Measurements from ENCODE around the gene TTLL11.

Gene TTLL11

GRCh38 chr9:122109035-122109813 is 16.1 kb upstream of the TTLL11 start:
- DNase-seq: no peak

- DNase-seq: no peak
Measured at GRCh38 chr9:122107291-122107805, 14.2 kb upstream of the TTLL11 start.

GRCh38 chr9:122106576-122106975 is 13.5 kb upstream of the TTLL11 start:
- no peak for DNase-seq

- no peak for DNase-seq
Measured at GRCh38 chr9:122103985-122104384, 10.9 kb upstream of the TTLL11 start.

GRCh38 chr9:122102156-122102555 is 9.0 kb upstream of the TTLL11 start:
- DNase-seq: no peak

GRCh38 chr9:122100756-122101155 is 7.6 kb upstream of the TTLL11 start:
- DNase-seq: no peak

GRCh38 chr9:122099271-122099869 is 6.3 kb upstream of the TTLL11 start:
- peak; percentile 86 for DNase-seq

GRCh38 chr9:122097679-122098315 is 4.7 kb upstream of the TTLL11 start:
- no peak for DNase-seq

- no peak for DNase-seq
Measured at GRCh38 chr9:122096620-122097415, 3.7 kb upstream of the TTLL11 start.

GRCh38 chr9:122095010-122095767 is 2.1 kb upstream of the TTLL11 start:
- DNase-seq: peak; percentile 65

GRCh38 chr9:122091682-122092592 is 1.2 kb downstream of the TTLL11 start:
- no peak for DNase-seq

- DNase-seq: no peak
Measured at GRCh38 chr9:122090981-122091380, 2.1 kb downstream of the TTLL11 start.

GRCh38 chr9:122090287-122090883 is 2.7 kb downstream of the TTLL11 start:
- no peak for DNase-seq

- no peak for DNase-seq
Measured at GRCh38 chr9:122088880-122089706, 4.0 kb downstream of the TTLL11 start.

- DNase-seq: peak; percentile 53
Measured at GRCh38 chr9:122087406-122088200, 5.5 kb downstream of the TTLL11 start.

- no peak for DNase-seq
Measured at GRCh38 chr9:122086873-122087272, 6.2 kb downstream of the TTLL11 start.

GRCh38 chr9:122085260-122085659 is 7.8 kb downstream of the TTLL11 start:
- no peak for DNase-seq

- peak; percentile 9 for DNase-seq
Measured at GRCh38 chr9:122084026-122084675, 9.0 kb downstream of the TTLL11 start.

Measured in midbrain (tissue), 1 donor.